Upper lobe of right lung (tissue), 1 donor: ENCODE results near the gene PKD2L1. TPM values are rescaled to one million over a fixed set of nuclear protein-coding genes. Genes with fewer than 3 reads are reported as not detected.

ENCODE experiments used
- ATAC-seq: fragments of 200-7000 bp; cut with Tn5 transposase; one replicate; pipeline ENCODE4 v1.9.1; 2020; ENCODE audit warnings: mild to moderate bottlenecking, moderate library complexity
- DNase-seq: peaks from one replicate; pipeline ENCODE4 v3.0.0-alpha.2; 2020
- H3K27ac ChIP-seq: fragments of 200-600 bp; one replicate; pipeline ENCODE4 v1.8.0; 2022
- H3K27me3 ChIP-seq: fragments of 200-600 bp; one replicate; pipeline ENCODE4 v1.8.0; 2022; ENCODE audit warnings: mild to moderate bottlenecking
- H3K36me3 ChIP-seq: fragments of 200-600 bp; one replicate; pipeline ENCODE4 v1.8.0; 2022
- H3K4me1 ChIP-seq: fragments of 200-600 bp; one replicate; pipeline ENCODE4 v1.8.0; 2022
- H3K4me3 ChIP-seq: fragments of 200-600 bp; one replicate; pipeline ENCODE4 v1.8.0; 2022; ENCODE audit warnings: mild to moderate bottlenecking
- H3K9me3 ChIP-seq: fragments of 200-600 bp; one replicate; pipeline ENCODE4 v1.8.0; 2022
- intact Hi-C: fragments of 100-400 bp; cut with DNase I; formaldehyde crosslinking; loops from one replicate; pipeline ENCODE4 v1.11.0; 2022
- total RNA-seq: library from RNA; stranded (reverse); fragmentation: NEBNext Ultra II Directional; extraction: Animal tissue kit (Norgen Biotek cat#: 25700); gene quantifications from one replicate; pipeline ENCODE4 v1.2.1, GENCODE V29; 2021
- TF ChIP-seq, protein P1 (sequence below): fragments of 200-600 bp; IDR thresholded peaks from one replicate; pipeline ENCODE4 v1.8.0; 2022; ENCODE audit warnings: antibody characterized with exemption
- donor health status: DM: no; HTN: yes; CAD: no; lungs with severe emphysema.

PKD2L1 gene
- total RNA-seq, 1 donor from 2014 or later = 2.1 TPM

GRCh38 chr10:100340948-100341847, 11.2 kb upstream of the PKD2L1 start:
- Histone ChIP-seq H3K36me3 (no peaks in the 10 kb centered on the region), H3K9me3 (no peaks in the 10 kb centered on the region), H3K27me3 (no peaks in the 10 kb centered on the region), H3K27ac (no peak overlapping the region), H3K4me1 (peaks cover 6% of the 10 kb centered on the region), H3K4me3 (no peak overlapping the region)
- peak; percentile 69 for ATAC-seq
- TF ChIP-seq, protein P1, sequence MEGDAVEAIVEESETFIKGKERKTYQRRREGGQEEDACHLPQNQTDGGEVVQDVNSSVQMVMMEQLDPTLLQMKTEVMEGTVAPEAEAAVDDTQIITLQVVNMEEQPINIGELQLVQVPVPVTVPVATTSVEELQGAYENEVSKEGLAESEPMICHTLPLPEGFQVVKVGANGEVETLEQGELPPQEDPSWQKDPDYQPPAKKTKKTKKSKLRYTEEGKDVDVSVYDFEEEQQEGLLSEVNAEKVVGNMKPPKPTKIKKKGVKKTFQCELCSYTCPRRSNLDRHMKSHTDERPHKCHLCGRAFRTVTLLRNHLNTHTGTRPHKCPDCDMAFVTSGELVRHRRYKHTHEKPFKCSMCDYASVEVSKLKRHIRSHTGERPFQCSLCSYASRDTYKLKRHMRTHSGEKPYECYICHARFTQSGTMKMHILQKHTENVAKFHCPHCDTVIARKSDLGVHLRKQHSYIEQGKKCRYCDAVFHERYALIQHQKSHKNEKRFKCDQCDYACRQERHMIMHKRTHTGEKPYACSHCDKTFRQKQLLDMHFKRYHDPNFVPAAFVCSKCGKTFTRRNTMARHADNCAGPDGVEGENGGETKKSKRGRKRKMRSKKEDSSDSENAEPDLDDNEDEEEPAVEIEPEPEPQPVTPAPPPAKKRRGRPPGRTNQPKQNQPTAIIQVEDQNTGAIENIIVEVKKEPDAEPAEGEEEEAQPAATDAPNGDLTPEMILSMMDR = no peak
- intact Hi-C loops = loop anchor here (5.0 kb wide), 1 partner anchor 91 kb away; no protein-coding TSS in a partner anchor
- peak; percentile 68 for DNase-seq

- Histone ChIP-seq H3K27me3 (no peaks in the 10 kb centered on the region), H3K9me3 (no peaks in the 10 kb centered on the region), H3K27ac (no peak overlapping the region), H3K36me3 (no peaks in the 10 kb centered on the region), H3K4me1 (peaks cover 4% of the 10 kb centered on the region), H3K4me3 (no peak overlapping the region)
- peak; percentile 34 for ATAC-seq
- TF ChIP-seq, protein P1 = no peak
- DNase-seq = no peak
- intact Hi-C loops = no loop called here
These were observed 9.2 kb upstream of the PKD2L1 start for GRCh38 chr10:100339236-100339635.

DNA sequence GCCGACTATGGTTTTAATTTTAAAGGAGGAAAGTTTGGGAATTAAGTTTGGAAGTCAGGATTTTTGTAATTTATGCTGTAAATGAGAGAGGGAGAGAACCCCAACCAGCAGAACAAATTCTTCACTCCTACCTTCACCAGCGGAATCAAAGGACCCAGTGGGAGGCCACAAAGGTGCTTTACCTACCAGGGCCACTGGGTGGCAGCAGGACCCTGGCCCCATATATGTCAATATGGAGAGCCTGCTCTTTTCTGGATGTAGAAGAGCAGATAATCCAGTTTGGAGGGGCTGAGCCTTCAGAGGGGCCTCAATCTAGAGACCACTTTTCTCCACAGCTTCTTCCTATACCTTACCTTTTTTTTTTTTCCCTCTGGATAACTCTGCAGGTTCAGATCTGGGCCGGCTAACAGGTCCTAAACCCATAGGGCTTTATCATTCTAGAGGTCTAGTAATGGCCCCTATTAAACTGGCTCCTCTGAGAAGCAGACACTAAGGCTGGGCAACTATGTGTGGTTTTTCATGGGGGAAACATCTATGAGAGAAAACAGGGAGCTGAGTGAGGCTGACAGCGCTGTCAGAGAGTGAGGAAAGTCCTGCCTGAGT, 8.5 kb upstream of the PKD2L1 start:
- ATAC-seq (peak; percentile 85), DNase-seq (peak; percentile 85)
- Histone ChIP-seq H3K36me3 (no peaks in the 10 kb centered on the region), H3K27me3 (no peaks in the 10 kb centered on the region), H3K9me3 (no peaks in the 10 kb centered on the region), H3K4me3 (no peak overlapping the region), H3K4me1 (peaks cover 4% of the 10 kb centered on the region), H3K27ac (no peak overlapping the region)
- TF ChIP-seq, protein P1 = peak; percentile 91
- intact Hi-C loops = no loop called here

- intact Hi-C loops = no loop called here
These were observed 4.7 kb upstream of the PKD2L1 start for GRCh38 chr10:100334762-100335161.

DNA sequence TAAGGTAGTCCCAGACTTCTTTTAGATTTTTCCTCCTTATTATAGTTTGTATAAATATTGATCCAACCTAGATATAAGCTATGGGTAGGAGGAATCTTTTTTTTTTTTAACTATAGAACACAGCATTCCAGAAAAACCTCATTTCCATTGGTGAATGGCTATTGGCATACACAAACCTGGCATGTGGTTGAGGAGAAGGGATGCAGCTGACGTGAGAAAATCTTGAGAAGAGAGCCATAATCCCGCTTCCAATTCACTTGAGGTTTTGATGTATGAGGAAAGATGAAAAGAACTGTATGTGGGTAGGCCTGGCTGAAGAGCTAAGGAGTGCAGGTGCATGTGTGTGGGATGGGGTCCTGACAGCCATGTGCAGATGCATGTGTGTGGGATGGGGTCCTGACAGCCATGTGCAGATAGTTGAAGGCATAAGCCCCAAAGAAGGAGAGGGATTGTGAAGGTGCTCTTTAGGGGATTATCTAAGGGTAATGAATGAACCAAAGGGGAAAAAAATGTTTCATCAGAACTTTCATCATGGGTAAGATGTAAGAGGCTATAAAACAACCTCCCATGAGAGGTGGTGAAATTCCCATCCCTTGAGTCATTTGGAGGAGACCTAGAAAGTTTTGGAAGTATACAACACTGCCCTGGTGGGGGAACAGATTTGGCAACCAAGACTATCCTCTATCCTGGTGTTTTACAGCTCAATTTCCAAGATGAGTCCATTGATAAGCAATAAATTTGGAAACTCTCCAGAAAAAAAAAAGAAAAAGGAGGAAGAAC, 3.8 kb upstream of the PKD2L1 start:
- DNase-seq (no peak), ATAC-seq (no peak)
- Histone ChIP-seq H3K9me3 (no peaks in the 10 kb centered on the region), H3K27me3 (no peaks in the 10 kb centered on the region), H3K27ac (no peak overlapping the region), H3K4me1 (no peaks in the 10 kb centered on the region), H3K36me3 (no peaks in the 10 kb centered on the region), H3K4me3 (no peak overlapping the region)
- intact Hi-C loops = no loop called here
- TF ChIP-seq, protein P1 = no peak

More at GRCh38 chr10:100334762-100335161, 4.7 kb upstream of the PKD2L1 start:
- Histone ChIP-seq H3K27me3 (no peaks in the 10 kb centered on the region), H3K4me3 (no peak overlapping the region), H3K9me3 (no peaks in the 10 kb centered on the region), H3K36me3 (no peaks in the 10 kb centered on the region), H3K27ac (no peak overlapping the region), H3K4me1 (no peaks in the 10 kb centered on the region)
- TF ChIP-seq, protein P1 = no peak
- ATAC-seq = peak; percentile 72
- DNase-seq = peak; percentile 73
